WTC11 (cell line): ENCODE results near the gene EGFR. TPM values are rescaled to one million over a fixed set of nuclear protein-coding genes. Genes with fewer than 3 reads are reported as not detected.

Source experiments
- ATAC-seq: fragments of 200-7000 bp; cut with Tn5 transposase; 2 replicates; pipeline ENCODE4 v1.10.0; 2021; ENCODE audit warnings: mild to moderate bottlenecking, moderate library complexity
- CTCF ChIA-PET: fragments of 300-600 bp; sonication (Branson Sonifier 250); formaldehyde crosslinking; loops from one replicate; lab custom pipeline; 2021; ENCODE audit warnings: antibody characterized with exemption; lab: Charles Lee
- POLR2A ChIA-PET: fragments of 350-600 bp; sonication (Branson Sonifier 250); formaldehyde crosslinking; loops from one replicate; lab custom pipeline; 2021; ENCODE audit warnings: antibody characterized with exemption; lab: Charles Lee
- DNase-seq: peaks from one replicate; pipeline ENCODE4 v3.0.0; 2021; ENCODE audit warnings: low spot score
- H3K27ac Mint-ChIP-seq: 2 replicates; pipeline ENCODE4 v1.8.0; 2021; ENCODE audit warnings: mixed read lengths
- H3K27me3 Mint-ChIP-seq: 2 replicates; pipeline ENCODE4 v1.8.0; 2021; ENCODE audit warnings: low read depth, mild to moderate bottlenecking, moderate library complexity, mixed read lengths
- H3K36me3 Mint-ChIP-seq: 2 replicates; pipeline ENCODE4 v1.8.0; 2021; ENCODE audit warnings: mixed read lengths
- H3K4me1 Mint-ChIP-seq: 2 replicates; pipeline ENCODE4 v1.8.0; 2022; ENCODE audit warnings: mixed read lengths
- H3K4me3 Mint-ChIP-seq: 2 replicates; pipeline ENCODE4 v1.8.0; 2021; ENCODE audit warnings: mild to moderate bottlenecking, moderate library complexity, mixed read lengths
- H3K9me3 Mint-ChIP-seq: 2 replicates; pipeline ENCODE4 v1.8.0; 2021; ENCODE audit warnings: mixed read lengths
- ATF1 ChIP-seq: sonication (generic); formaldehyde crosslinking; IDR thresholded peaks from 2 replicates; pipeline ENCODE4 v1.8.1; 2023; ENCODE audit warnings: mild to moderate bottlenecking, moderate library complexity, missing genetic modification reagents
- ATF2 ChIP-seq: sonication (generic); formaldehyde crosslinking; IDR thresholded peaks from 2 replicates; pipeline ENCODE4 v1.8.1; 2022; ENCODE audit warnings: low read depth, missing genetic modification reagents, borderline replicate concordance
- JAZF1 ChIP-seq: fragments of 250-450 bp; sonication (Bioruptor Pico); IDR thresholded peaks from 2 replicates; pipeline ENCODE4 v1.9.0; 2021; ENCODE audit warnings: moderate library complexity, mild to moderate bottlenecking, inconsistent platforms
- NFYB ChIP-seq: sonication (generic); formaldehyde crosslinking; conservative IDR thresholded peaks from 2 replicates; pipeline ENCODE4 v1.8.0; 2022; ENCODE audit warnings: low read depth, missing genetic modification reagents
- OVOL2 ChIP-seq: fragments of 250-450 bp; sonication (Bioruptor Pico); IDR thresholded peaks from 2 replicates; pipeline ENCODE4 v1.9.0; 2021; ENCODE audit warnings: mild to moderate bottlenecking, borderline replicate concordance
- PRRX2 ChIP-seq: fragments of 250-450 bp; sonication (Bioruptor Pico); IDR thresholded peaks from 2 replicates; pipeline ENCODE4 v1.8.0; 2021; ENCODE audit warnings: mild to moderate bottlenecking
- RORB ChIP-seq: fragments of 250-450 bp; sonication (Bioruptor Pico); IDR thresholded peaks from 2 replicates; pipeline ENCODE4 v1.9.0; 2021; ENCODE audit warnings: mild to moderate bottlenecking
- SMAD4 ChIP-seq: sonication (generic); formaldehyde crosslinking; IDR thresholded peaks from 2 replicates; pipeline ENCODE4 v1.8.0; 2022; ENCODE audit warnings: mild to moderate bottlenecking, missing genetic modification reagents
- SP1 ChIP-seq: sonication (generic); formaldehyde crosslinking; conservative IDR thresholded peaks from 2 replicates; pipeline ENCODE4 v1.8.1; 2022; ENCODE audit warnings: missing genetic modification reagents
- ZMAT4 ChIP-seq: fragments of 250-450 bp; sonication (Bioruptor Pico); IDR thresholded peaks from 2 replicates; pipeline ENCODE4 v1.9.0; 2021; ENCODE audit warnings: mild to moderate bottlenecking
- ZNF396 ChIP-seq: fragments of 250-450 bp; sonication (Bioruptor Pico); IDR thresholded peaks from 2 replicates; pipeline ENCODE4 v1.8.0; 2021; ENCODE audit warnings: mild to moderate bottlenecking, moderate library complexity, borderline replicate concordance
- ZNF671 ChIP-seq: fragments of 250-450 bp; sonication (Bioruptor Pico); IDR thresholded peaks from 2 replicates; pipeline ENCODE4 v1.8.0; 2021; ENCODE audit warnings: mild to moderate bottlenecking
- total RNA-seq: library from RNA; stranded (reverse); gene quantifications from 3 replicates; pipeline ENCODE4 v1.2.3, GENCODE V29; 2021
- TF ChIP-seq, protein P1 (sequence below): sonication (generic); formaldehyde crosslinking; IDR thresholded peaks from 2 replicates; pipeline ENCODE4 v1.8.0; 2023; ENCODE audit warnings: missing genetic modification reagents, mild to moderate bottlenecking, borderline replicate concordance
- TF ChIP-seq, protein P2 (sequence below): sonication (generic); formaldehyde crosslinking; IDR thresholded peaks from 2 replicates; pipeline ENCODE4 v1.8.1; 2023; ENCODE audit warnings: mild to moderate bottlenecking, missing genetic modification reagents
- TF ChIP-seq, protein P3 (sequence below): fragments of 250-450 bp; sonication (Bioruptor Pico); IDR thresholded peaks from 2 replicates; pipeline ENCODE4 v1.9.0; 2021; ENCODE audit warnings: mild to moderate bottlenecking, borderline replicate concordance
- TF ChIP-seq, protein P4 (sequence below): sonication (generic); formaldehyde crosslinking; IDR thresholded peaks from 2 replicates; pipeline ENCODE4 v1.8.0; 2022; ENCODE audit warnings: mild to moderate bottlenecking, missing genetic modification reagents

The EGFR gene
- total RNA-seq, 1 experiment from 2014 or later: 5.9 TPM

DNA sequence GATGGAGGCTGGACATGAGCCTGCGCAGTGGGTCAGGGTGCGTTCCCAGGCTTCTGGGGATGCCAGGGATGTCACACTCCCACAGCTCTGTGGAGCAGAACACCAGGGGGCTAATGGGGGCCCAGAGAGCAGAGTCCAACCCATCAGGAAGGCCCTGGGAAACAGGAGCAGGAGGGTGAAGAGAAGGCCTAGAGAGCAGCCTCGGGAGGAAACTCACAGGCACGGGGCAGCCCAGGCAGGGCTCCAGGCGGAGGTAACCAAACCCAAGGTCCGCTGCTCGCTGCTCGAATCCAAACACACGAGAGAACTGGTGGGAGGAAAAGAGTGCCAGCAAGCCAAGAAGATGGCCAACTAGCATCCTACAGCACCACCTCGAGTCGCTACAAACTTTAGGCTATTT, 215.6 kb downstream of the EGFR start (continued):
- TF ChIP-seq, protein P1, sequence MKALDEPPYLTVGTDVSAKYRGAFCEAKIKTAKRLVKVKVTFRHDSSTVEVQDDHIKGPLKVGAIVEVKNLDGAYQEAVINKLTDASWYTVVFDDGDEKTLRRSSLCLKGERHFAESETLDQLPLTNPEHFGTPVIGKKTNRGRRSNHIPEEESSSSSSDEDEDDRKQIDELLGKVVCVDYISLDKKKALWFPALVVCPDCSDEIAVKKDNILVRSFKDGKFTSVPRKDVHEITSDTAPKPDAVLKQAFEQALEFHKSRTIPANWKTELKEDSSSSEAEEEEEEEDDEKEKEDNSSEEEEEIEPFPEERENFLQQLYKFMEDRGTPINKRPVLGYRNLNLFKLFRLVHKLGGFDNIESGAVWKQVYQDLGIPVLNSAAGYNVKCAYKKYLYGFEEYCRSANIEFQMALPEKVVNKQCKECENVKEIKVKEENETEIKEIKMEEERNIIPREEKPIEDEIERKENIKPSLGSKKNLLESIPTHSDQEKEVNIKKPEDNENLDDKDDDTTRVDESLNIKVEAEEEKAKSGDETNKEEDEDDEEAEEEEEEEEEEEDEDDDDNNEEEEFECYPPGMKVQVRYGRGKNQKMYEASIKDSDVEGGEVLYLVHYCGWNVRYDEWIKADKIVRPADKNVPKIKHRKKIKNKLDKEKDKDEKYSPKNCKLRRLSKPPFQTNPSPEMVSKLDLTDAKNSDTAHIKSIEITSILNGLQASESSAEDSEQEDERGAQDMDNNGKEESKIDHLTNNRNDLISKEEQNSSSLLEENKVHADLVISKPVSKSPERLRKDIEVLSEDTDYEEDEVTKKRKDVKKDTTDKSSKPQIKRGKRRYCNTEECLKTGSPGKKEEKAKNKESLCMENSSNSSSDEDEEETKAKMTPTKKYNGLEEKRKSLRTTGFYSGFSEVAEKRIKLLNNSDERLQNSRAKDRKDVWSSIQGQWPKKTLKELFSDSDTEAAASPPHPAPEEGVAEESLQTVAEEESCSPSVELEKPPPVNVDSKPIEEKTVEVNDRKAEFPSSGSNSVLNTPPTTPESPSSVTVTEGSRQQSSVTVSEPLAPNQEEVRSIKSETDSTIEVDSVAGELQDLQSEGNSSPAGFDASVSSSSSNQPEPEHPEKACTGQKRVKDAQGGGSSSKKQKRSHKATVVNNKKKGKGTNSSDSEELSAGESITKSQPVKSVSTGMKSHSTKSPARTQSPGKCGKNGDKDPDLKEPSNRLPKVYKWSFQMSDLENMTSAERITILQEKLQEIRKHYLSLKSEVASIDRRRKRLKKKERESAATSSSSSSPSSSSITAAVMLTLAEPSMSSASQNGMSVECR (CRISPR knock-in tag): no peak
- TF ChIP-seq OVOL2 (CRISPR knock-in tag): no peak
- TF ChIP-seq ATF1 (CRISPR knock-in tag): no peak
- no peak for TF ChIP-seq ZNF671
- no peak for TF ChIP-seq SP1 (CRISPR knock-in tag)

DNA sequence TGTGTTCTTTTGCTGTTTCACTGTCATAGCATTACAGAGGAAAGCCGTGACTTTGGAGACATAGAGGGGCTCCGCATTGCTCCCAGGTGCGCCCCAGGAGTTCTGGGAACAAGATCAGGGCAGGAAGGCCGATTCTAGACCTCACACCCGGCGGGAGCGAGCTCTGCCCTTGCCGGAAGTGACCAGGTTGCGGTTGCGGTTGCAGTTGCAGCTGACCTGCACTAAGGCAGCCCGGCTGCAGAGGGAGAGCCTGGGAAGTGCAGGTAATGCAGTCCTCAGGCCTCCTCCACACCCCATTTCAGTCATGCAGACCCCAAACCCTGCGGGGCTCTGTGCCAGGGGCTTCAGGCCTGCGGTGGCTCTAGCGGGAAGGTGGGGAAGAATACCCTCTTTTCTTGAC, 216.3 kb downstream of the EGFR start:
- no peaks in the 10 kb centered on the region; the same call in 1 of the 2 replicates for H3K27me3 Mint-ChIP-seq
- ChIA-PET CTCF (no interaction called here), POLR2A (interaction anchor here (0.6 kb wide), 1 partner anchor 361 kb away, joined by 4 read pairs; no protein-coding TSS in a partner anchor)
- peaks cover 21% of the 10 kb centered on the region for H3K4me1 Mint-ChIP-seq
- no peak; the same call in 1 of the 2 replicates for ATAC-seq
- DNase-seq: no peak
- no peaks in the 10 kb centered on the region for H3K36me3 Mint-ChIP-seq
- no peak overlapping the region for H3K27ac Mint-ChIP-seq
- H3K4me3 Mint-ChIP-seq: no peak overlapping the region
- peaks cover 8% of the 10 kb centered on the region for H3K9me3 Mint-ChIP-seq
- TF ChIP-seq JAZF1 (CRISPR knock-in tag): no peak
- TF ChIP-seq, protein P1 (CRISPR knock-in tag): no peak
- TF ChIP-seq, protein P2, sequence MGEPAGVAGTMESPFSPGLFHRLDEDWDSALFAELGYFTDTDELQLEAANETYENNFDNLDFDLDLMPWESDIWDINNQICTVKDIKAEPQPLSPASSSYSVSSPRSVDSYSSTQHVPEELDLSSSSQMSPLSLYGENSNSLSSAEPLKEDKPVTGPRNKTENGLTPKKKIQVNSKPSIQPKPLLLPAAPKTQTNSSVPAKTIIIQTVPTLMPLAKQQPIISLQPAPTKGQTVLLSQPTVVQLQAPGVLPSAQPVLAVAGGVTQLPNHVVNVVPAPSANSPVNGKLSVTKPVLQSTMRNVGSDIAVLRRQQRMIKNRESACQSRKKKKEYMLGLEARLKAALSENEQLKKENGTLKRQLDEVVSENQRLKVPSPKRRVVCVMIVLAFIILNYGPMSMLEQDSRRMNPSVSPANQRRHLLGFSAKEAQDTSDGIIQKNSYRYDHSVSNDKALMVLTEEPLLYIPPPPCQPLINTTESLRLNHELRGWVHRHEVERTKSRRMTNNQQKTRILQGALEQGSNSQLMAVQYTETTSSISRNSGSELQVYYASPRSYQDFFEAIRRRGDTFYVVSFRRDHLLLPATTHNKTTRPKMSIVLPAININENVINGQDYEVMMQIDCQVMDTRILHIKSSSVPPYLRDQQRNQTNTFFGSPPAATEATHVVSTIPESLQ (CRISPR knock-in tag): no peak
- no peak for TF ChIP-seq SP1 (CRISPR knock-in tag)
- TF ChIP-seq NFYB: no peak
- TF ChIP-seq, protein P3, sequence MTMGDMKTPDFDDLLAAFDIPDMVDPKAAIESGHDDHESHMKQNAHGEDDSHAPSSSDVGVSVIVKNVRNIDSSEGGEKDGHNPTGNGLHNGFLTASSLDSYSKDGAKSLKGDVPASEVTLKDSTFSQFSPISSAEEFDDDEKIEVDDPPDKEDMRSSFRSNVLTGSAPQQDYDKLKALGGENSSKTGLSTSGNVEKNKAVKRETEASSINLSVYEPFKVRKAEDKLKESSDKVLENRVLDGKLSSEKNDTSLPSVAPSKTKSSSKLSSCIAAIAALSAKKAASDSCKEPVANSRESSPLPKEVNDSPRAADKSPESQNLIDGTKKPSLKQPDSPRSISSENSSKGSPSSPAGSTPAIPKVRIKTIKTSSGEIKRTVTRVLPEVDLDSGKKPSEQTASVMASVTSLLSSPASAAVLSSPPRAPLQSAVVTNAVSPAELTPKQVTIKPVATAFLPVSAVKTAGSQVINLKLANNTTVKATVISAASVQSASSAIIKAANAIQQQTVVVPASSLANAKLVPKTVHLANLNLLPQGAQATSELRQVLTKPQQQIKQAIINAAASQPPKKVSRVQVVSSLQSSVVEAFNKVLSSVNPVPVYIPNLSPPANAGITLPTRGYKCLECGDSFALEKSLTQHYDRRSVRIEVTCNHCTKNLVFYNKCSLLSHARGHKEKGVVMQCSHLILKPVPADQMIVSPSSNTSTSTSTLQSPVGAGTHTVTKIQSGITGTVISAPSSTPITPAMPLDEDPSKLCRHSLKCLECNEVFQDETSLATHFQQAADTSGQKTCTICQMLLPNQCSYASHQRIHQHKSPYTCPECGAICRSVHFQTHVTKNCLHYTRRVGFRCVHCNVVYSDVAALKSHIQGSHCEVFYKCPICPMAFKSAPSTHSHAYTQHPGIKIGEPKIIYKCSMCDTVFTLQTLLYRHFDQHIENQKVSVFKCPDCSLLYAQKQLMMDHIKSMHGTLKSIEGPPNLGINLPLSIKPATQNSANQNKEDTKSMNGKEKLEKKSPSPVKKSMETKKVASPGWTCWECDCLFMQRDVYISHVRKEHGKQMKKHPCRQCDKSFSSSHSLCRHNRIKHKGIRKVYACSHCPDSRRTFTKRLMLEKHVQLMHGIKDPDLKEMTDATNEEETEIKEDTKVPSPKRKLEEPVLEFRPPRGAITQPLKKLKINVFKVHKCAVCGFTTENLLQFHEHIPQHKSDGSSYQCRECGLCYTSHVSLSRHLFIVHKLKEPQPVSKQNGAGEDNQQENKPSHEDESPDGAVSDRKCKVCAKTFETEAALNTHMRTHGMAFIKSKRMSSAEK (CRISPR knock-in tag): no peak
- TF ChIP-seq ZMAT4 (CRISPR knock-in tag): no peak
- no peak for TF ChIP-seq ATF2
- TF ChIP-seq RORB (CRISPR knock-in tag): no peak
- TF ChIP-seq, protein P4, sequence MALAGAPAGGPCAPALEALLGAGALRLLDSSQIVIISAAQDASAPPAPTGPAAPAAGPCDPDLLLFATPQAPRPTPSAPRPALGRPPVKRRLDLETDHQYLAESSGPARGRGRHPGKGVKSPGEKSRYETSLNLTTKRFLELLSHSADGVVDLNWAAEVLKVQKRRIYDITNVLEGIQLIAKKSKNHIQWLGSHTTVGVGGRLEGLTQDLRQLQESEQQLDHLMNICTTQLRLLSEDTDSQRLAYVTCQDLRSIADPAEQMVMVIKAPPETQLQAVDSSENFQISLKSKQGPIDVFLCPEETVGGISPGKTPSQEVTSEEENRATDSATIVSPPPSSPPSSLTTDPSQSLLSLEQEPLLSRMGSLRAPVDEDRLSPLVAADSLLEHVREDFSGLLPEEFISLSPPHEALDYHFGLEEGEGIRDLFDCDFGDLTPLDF (CRISPR knock-in tag): no peak
- TF ChIP-seq ZNF396 (CRISPR knock-in tag): no peak
- TF ChIP-seq PRRX2: no peak
- TF ChIP-seq SMAD4: no peak
